ENCODE results near the gene HGFAC.

DNA sequence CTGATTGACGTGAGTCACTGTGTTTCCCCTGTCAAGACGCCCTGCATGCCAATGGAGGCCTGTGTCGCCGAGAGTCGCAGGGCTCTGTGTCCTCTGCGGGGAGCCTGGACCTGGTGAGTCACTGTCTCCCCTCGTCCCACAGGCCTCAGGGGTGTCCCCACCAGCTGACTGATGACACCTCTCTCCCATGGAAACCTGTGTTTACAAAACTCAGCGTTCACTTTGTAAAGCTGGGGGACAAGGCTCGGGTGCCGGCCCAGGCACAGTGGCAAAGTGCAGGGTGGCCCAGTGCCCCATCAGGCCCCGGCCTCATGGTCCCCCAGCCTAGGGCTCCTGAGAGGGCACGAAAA lies 21.2 kb upstream of the HGFAC start:
- TF ChIP-seq POLR2A (IDR thresholded peaks at IDR 0.05; ENCODE audit: low read depth, low read length) (no peak), POU2F2 (IDR thresholded peaks at IDR 0.05; ENCODE audit: low read depth, low read length) (no peak), TAF1 (IDR thresholded peaks at IDR 0.05; ENCODE audit: low read depth, low read length) (no peak)

Data from GM12891 (cell line).